Measurements from ENCODE around the gene STK32B. TPM values are rescaled to one million over a fixed set of nuclear protein-coding genes. Genes with fewer than 3 reads are reported as not detected.

Gene STK32B
- total RNA-seq, 6 donors from 2014 or later = 0.22 to 3.4 (median 1.0) TPM

- no peak overlapping the region for H3K27ac ChIP-seq
- no peaks in the 10 kb centered on the region for H3K27me3 ChIP-seq
- no peak for ATAC-seq (ENCODE audit: low FRiP score in 2 of 2)
- TF ChIP-seq POLR2A (IDR thresholded peaks at IDR 0.05) = no peak
- no peaks in the 10 kb centered on the region for H3K36me3 ChIP-seq
- 74 to 81% methylated on average over 4 of the region's 4 CpGs for WGBS, 2 donors
- no peak overlapping the region for H3K4me3 ChIP-seq
- no peaks in the 10 kb centered on the region for H3K4me1 ChIP-seq
- no peak for DNase-seq
- H3K9me3 ChIP-seq = no peaks in the 10 kb centered on the region
These were observed 340.2 kb downstream of the STK32B start for GRCh38 chr4:5391492-5391891.

GRCh38 chr4:5393911-5394513 lies 342.7 kb downstream of the STK32B start:
- DNase-seq (no peak), ATAC-seq (ENCODE audit: low FRiP score in 2 of 2) (no peak)
- WGBS, 2 donors = 89 to 91% methylated on average over 12 of the region's 12 CpGs
- Histone ChIP-seq H3K4me1 (no peaks in the 10 kb centered on the region), H3K4me3 (no peak overlapping the region), H3K36me3 (no peaks in the 10 kb centered on the region), H3K27ac (no peak overlapping the region), H3K27me3 (no peaks in the 10 kb centered on the region), H3K9me3 (no peaks in the 10 kb centered on the region)
- TF ChIP-seq CTCF (IDR thresholded peaks at IDR 0.05) (no peak), EP300 (IDR thresholded peaks at IDR 0.05) (no peak), POLR2AphosphoS5 (IDR thresholded peaks at IDR 0.05) (no peak), POLR2A (IDR thresholded peaks at IDR 0.05) (no peak)

- DNase-seq = peak in 1 of 2 donors; percentile 32
- Histone ChIP-seq H3K27ac (no peak overlapping the region), H3K27me3 (no peaks in the 10 kb centered on the region), H3K36me3 (no peaks in the 10 kb centered on the region), H3K4me3 (no peak overlapping the region), H3K9me3 (no peaks in the 10 kb centered on the region), H3K4me1 (no peaks in the 10 kb centered on the region)
- no peak for ATAC-seq (ENCODE audit: low FRiP score in 2 of 2)
- 67 to 85% methylated on average over 8 of the region's 8 CpGs for whole genome bisulfite sequencing, 2 donors
- TF ChIP-seq CTCF (IDR thresholded peaks at IDR 0.05) = no peak
- no peak for TF ChIP-seq EP300 (IDR thresholded peaks at IDR 0.05)
- no peak for TF ChIP-seq POLR2AphosphoS5 (IDR thresholded peaks at IDR 0.05)
- no peak for TF ChIP-seq POLR2A (IDR thresholded peaks at IDR 0.05)
These were observed 344.5 kb downstream of the STK32B start for GRCh38 chr4:5395781-5396180.

- no peaks in the 10 kb centered on the region for H3K27me3 ChIP-seq
- no peaks in the 10 kb centered on the region for H3K9me3 ChIP-seq
- H3K27ac ChIP-seq = no peak overlapping the region
- ATAC-seq (ENCODE audit: low FRiP score in 2 of 2) (no peak), DNase-seq (no peak)
- no peaks in the 10 kb centered on the region for H3K36me3 ChIP-seq
- WGBS, 2 donors = 49 to 77% methylated on average over 3 of the region's 3 CpGs
- no peak for TF ChIP-seq CTCF (IDR thresholded peaks at IDR 0.05)
- no peaks in the 10 kb centered on the region for H3K4me1 ChIP-seq
- H3K4me3 ChIP-seq = no peak overlapping the region
These were observed 346.8 kb downstream of the STK32B start for GRCh38 chr4:5398056-5398455.

- ATAC-seq (ENCODE audit: low FRiP score in 2 of 2) (no peak), DNase-seq (no peak)
- Histone ChIP-seq H3K4me1 (no peaks in the 10 kb centered on the region), H3K36me3 (no peaks in the 10 kb centered on the region), H3K27ac (no peak overlapping the region), H3K4me3 (no peak overlapping the region), H3K27me3 (no peaks in the 10 kb centered on the region), H3K9me3 (no peaks in the 10 kb centered on the region)
- 70 to 100% methylated on average over 3 to 4 of the region's 4 CpGs for WGBS, 2 donors
- TF ChIP-seq CTCF (IDR thresholded peaks at IDR 0.05) (no peak), POLR2AphosphoS5 (IDR thresholded peaks at IDR 0.05) (no peak), EP300 (IDR thresholded peaks at IDR 0.05) (no peak), POLR2A (IDR thresholded peaks at IDR 0.05) (no peak)
These were observed 347.8 kb downstream of the STK32B start for GRCh38 chr4:5399124-5399523.

Data from upper lobe of left lung (tissue), 6 donors.